Stomach (tissue), 4 donors: ENCODE results near the gene IL1RAPL2.
A peak's percentile ranks its signal among the peaks of the same experiment; 100 is the strongest.

Source experiments
- POLR2A ChIP-seq, 4 donors: fragments of 450-650 bp; IDR thresholded peaks; one replicate each; pipeline ENCODE4 v1.6.1; 2016; ENCODE audit warnings: antibody characterized with exemption in 4 of 4, control low read depth in 2 of 4, mild to moderate bottlenecking in 1 of 4, moderate library complexity in 1 of 4
- TF ChIP-seq, protein P1 (sequence below), 7 experiments: fragments of 450-650 bp in 4 of 7; fragments of 200-600 bp in 3 of 7; sonication (generic) in 3 of 7; IDR thresholded peaks; one replicate each; pipeline ENCODE4 v1.5.1; 2016 to 2019; ENCODE audit warnings: antibody characterized with exemption in 7 of 7, control low read depth in 2 of 7, mild to moderate bottlenecking in 1 of 7

DNA sequence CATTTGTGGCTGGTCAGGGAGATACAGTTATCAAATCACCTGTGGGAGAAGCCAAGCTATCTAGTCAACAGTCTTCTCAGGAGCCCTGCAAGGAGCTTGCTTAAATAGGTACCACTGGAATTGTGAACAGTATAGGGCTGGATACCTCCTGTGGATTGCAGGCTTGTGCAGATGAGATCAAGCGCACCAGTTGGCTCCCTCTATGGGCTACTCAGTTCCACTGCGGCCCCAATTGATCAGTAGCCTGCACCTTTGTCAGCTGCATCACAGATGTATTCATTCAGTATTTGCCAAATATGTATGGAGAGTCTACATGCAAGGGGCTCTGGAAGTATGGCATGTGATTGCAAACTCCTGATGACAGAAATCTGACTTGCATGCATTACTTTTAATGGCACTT is 625.9 kb downstream of the IL1RAPL2 start:
- no peak for TF ChIP-seq POLR2A (IDR thresholded peaks at IDR 0.05)
- TF ChIP-seq, protein P1, sequence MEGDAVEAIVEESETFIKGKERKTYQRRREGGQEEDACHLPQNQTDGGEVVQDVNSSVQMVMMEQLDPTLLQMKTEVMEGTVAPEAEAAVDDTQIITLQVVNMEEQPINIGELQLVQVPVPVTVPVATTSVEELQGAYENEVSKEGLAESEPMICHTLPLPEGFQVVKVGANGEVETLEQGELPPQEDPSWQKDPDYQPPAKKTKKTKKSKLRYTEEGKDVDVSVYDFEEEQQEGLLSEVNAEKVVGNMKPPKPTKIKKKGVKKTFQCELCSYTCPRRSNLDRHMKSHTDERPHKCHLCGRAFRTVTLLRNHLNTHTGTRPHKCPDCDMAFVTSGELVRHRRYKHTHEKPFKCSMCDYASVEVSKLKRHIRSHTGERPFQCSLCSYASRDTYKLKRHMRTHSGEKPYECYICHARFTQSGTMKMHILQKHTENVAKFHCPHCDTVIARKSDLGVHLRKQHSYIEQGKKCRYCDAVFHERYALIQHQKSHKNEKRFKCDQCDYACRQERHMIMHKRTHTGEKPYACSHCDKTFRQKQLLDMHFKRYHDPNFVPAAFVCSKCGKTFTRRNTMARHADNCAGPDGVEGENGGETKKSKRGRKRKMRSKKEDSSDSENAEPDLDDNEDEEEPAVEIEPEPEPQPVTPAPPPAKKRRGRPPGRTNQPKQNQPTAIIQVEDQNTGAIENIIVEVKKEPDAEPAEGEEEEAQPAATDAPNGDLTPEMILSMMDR (IDR thresholded peaks at IDR 0.05): peak in 1 of 7 experiments; percentile 14
